Hepatocyte (in vitro differentiated cells): ENCODE results near the gene AADAT. TPM values are rescaled to one million over a fixed set of nuclear protein-coding genes. Genes with fewer than 3 reads are reported as not detected.

Experiments used
- DNase-seq: peaks from one replicate; pipeline ENCODE4 v3.0.0-alpha.2; 2016; ENCODE audit warnings: low spot score
- H2AFZ ChIP-seq: fragments of 200-600 bp; sonication (generic); 2 replicates; pipeline ENCODE4 v1.6.0; 2016; ENCODE audit warnings: antibody characterized with exemption, mild to moderate bottlenecking
- H3K27ac ChIP-seq: fragments of 200-600 bp; sonication (generic); 2 replicates; pipeline ENCODE4 v1.5.1; 2016; ENCODE audit warnings: mild to moderate bottlenecking
- H3K27me3 ChIP-seq: fragments of 200-600 bp; sonication (generic); 2 replicates; pipeline ENCODE4 v1.6.1; 2016
- H3K36me3 ChIP-seq: fragments of 200-600 bp; sonication (generic); replicated peaks from 2 replicates; pipeline ENCODE4 v1.5.1; 2016; ENCODE audit warnings: low read depth; ENCODE audit not compliant: insufficient read depth
- H3K4me1 ChIP-seq: fragments of 200-600 bp; sonication (generic); 2 replicates; pipeline ENCODE4 v1.5.1; 2016; ENCODE audit warnings: mild to moderate bottlenecking, moderate library complexity; ENCODE audit not compliant: insufficient read depth
- H3K4me2 ChIP-seq: fragments of 200-600 bp; sonication (generic); 2 replicates; pipeline ENCODE4 v1.6.0; 2016
- H3K4me3 ChIP-seq: fragments of 200-600 bp; sonication (generic); 2 replicates; pipeline ENCODE4 v1.5.1; 2016; ENCODE audit warnings: mild to moderate bottlenecking
- H3K79me2 ChIP-seq: fragments of 200-600 bp; sonication (generic); 2 replicates; pipeline ENCODE4 v1.6.0; 2017; ENCODE audit warnings: mild to moderate bottlenecking
- H3K9me2 ChIP-seq: fragments of 200-600 bp; sonication (generic); replicated peaks from 2 replicates; pipeline ENCODE4 v1.6.0; 2017; ENCODE audit warnings: mild to moderate bottlenecking; ENCODE audit not compliant: insufficient read depth
- H3K9me3 ChIP-seq: fragments of 200-600 bp; sonication (generic); 2 replicates; pipeline ENCODE4 v1.5.1; 2016; ENCODE audit warnings: low read depth, mild to moderate bottlenecking
- H4K20me1 ChIP-seq: fragments of 200-600 bp; sonication (generic); 2 replicates; pipeline ENCODE4 v1.6.0; 2016; ENCODE audit warnings: mild to moderate bottlenecking; ENCODE audit not compliant: insufficient read depth, poor library complexity, severe bottlenecking
- EZH2 ChIP-seq: fragments of 200-600 bp; sonication (generic); IDR thresholded peaks from 2 replicates; pipeline ENCODE4 v1.6.1; 2016; ENCODE audit warnings: antibody characterized with exemption, mild to moderate bottlenecking, borderline replicate concordance
- EZH2phosphoT487 ChIP-seq: fragments of 200-600 bp; sonication (generic); IDR thresholded peaks from one replicate; pipeline ENCODE4 v1.6.1; 2018; ENCODE audit warnings: antibody characterized with exemption, mild to moderate bottlenecking, low read depth, moderate library complexity; ENCODE audit not compliant: unreplicated experiment, severe bottlenecking
- WGBS: methylation state at CpG from one replicate; pipeline ENCODE4 v1.1.6; 2016; ENCODE audit warnings: low lambda C conversion rate; ENCODE audit errors: missing lambda C conversion rate; 5-methylcytosine and 5-hydroxymethylcytosine counted together
- polyA plus RNA-seq: library from polyadenylated mRNA; unstranded; fragments of >200 nt; fragmentation: Nextera tagmentation; extraction: Ambion mirVana; gene quantifications from 2 replicates; pipeline ENCODE4 v1.2.1, GENCODE V29; 2016
- total RNA-seq: library from RNA; depleted of rRNA; stranded (reverse); fragments of >200 nt; gene quantifications from 2 replicates; pipeline ENCODE4 v1.2.3, GENCODE V29; 2014
- TF ChIP-seq, protein P1 (sequence below): fragments of 200-600 bp; sonication (generic); IDR thresholded peaks from 2 replicates; pipeline ENCODE4 v1.5.1; 2016; ENCODE audit warnings: antibody characterized with exemption, mild to moderate bottlenecking; ENCODE audit not compliant: poor library complexity

AADAT gene
- total and polyA plus RNA-seq, 2 experiments from 2014 or later, result 10.3 to 11.1 TPM

GRCh38 chr4:170071196-170071595 lies 18.6 kb downstream of the AADAT start:
- no peak overlapping the region for H3K4me3 ChIP-seq

DNA sequence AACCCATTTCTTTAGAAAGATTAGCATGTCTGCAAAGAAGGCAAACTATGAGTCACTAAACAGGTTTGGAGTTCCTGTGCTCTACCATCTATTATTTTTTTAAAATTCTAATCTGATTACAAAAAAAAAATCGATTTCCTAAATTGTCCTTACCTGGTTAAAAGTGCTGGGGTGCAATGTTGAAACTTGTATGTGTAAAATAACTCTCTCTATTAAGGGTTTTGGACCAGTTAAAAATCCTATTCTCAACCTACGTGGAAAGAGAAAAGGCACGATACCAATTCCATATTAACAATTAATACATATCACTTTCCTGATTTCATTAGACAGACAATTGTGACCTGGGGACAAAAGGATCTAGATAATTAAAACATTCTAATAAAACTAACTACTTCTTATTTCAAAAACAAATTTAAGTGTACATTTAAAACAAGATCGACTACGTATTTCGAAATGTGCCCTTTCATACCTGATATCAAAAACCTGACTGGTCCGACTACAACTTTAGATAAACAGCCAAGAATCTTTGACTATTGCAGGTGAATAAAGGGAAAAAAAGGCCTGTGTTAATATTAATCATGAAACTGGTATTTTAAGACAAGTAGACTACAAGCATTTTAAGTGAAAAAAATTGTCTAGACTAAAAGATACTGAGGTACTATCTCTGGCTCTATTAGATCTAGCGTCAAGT lies 21.2 kb downstream of the AADAT start:
- Histone ChIP-seq H2AFZ (no peak overlapping the region), H4K20me1 (no peaks in the 10 kb centered on the region), H3K79me2 (no peaks in the 10 kb centered on the region), H3K9me2 (no peaks in the 10 kb centered on the region), H3K9me3 (no peaks in the 10 kb centered on the region), H3K27me3 (no peaks in the 10 kb centered on the region), H3K27ac (no peak overlapping the region), H3K36me3 (no peaks in the 10 kb centered on the region), H3K4me3 (no peak overlapping the region), H3K4me2 (no peak overlapping the region), H3K4me1 (no peaks in the 10 kb centered on the region)
- 95% methylated on average over 8 of the region's 8 CpGs for WGBS
- no peak for DNase-seq
- TF ChIP-seq EZH2phosphoT487, result no peak
- TF ChIP-seq EZH2, result no peak

More at GRCh38 chr4:170071196-170071595, 18.6 kb downstream of the AADAT start:
- Histone ChIP-seq H3K4me2 (no peak overlapping the region), H3K79me2 (no peaks in the 10 kb centered on the region), H3K36me3 (no peaks in the 10 kb centered on the region), H3K9me2 (no peaks in the 10 kb centered on the region), H3K27ac (no peak overlapping the region), H3K9me3 (no peaks in the 10 kb centered on the region), H2AFZ (no peak overlapping the region), H3K4me1 (no peaks in the 10 kb centered on the region), H4K20me1 (no peaks in the 10 kb centered on the region), H3K27me3 (no peaks in the 10 kb centered on the region)
- WGBS, result 87% methylated on average over 6 of the region's 6 CpGs
- no peak for DNase-seq
- no peak for TF ChIP-seq EZH2phosphoT487
- TF ChIP-seq, protein P1, sequence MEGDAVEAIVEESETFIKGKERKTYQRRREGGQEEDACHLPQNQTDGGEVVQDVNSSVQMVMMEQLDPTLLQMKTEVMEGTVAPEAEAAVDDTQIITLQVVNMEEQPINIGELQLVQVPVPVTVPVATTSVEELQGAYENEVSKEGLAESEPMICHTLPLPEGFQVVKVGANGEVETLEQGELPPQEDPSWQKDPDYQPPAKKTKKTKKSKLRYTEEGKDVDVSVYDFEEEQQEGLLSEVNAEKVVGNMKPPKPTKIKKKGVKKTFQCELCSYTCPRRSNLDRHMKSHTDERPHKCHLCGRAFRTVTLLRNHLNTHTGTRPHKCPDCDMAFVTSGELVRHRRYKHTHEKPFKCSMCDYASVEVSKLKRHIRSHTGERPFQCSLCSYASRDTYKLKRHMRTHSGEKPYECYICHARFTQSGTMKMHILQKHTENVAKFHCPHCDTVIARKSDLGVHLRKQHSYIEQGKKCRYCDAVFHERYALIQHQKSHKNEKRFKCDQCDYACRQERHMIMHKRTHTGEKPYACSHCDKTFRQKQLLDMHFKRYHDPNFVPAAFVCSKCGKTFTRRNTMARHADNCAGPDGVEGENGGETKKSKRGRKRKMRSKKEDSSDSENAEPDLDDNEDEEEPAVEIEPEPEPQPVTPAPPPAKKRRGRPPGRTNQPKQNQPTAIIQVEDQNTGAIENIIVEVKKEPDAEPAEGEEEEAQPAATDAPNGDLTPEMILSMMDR, result no peak
- no peak for TF ChIP-seq EZH2

- H3K79me2 ChIP-seq, result no peaks in the 10 kb centered on the region
- no peaks in the 10 kb centered on the region for H4K20me1 ChIP-seq
- no peak overlapping the region for H3K4me2 ChIP-seq
- H3K27ac ChIP-seq, result no peak overlapping the region
- H2AFZ ChIP-seq, result no peak overlapping the region
- no peaks in the 10 kb centered on the region for H3K9me3 ChIP-seq
- WGBS, result 88% methylated on average over 4 of the region's 4 CpGs
- no peaks in the 10 kb centered on the region for H3K9me2 ChIP-seq
- no peaks in the 10 kb centered on the region for H3K4me1 ChIP-seq
- H3K36me3 ChIP-seq, result no peaks in the 10 kb centered on the region
- no peaks in the 10 kb centered on the region for H3K27me3 ChIP-seq
- no peak for DNase-seq
- H3K4me3 ChIP-seq, result no peak overlapping the region
- TF ChIP-seq, protein P1, result no peak
- no peak for TF ChIP-seq EZH2phosphoT487
- no peak for TF ChIP-seq EZH2
These were observed 30.3 kb downstream of the AADAT start for GRCh38 chr4:170059421-170059820.

- 75% methylated on average over 2 of the region's 2 CpGs for WGBS
- H3K27me3 ChIP-seq, result no peaks in the 10 kb centered on the region
- no peak overlapping the region for H2AFZ ChIP-seq
These were observed 30.9 kb downstream of the AADAT start for GRCh38 chr4:170058826-170059225.

More at GRCh38 chr4:170058826-170059225, 30.9 kb downstream of the AADAT start:
- TF ChIP-seq, protein P1, result no peak
- no peak for TF ChIP-seq EZH2phosphoT487
- no peak for TF ChIP-seq EZH2
- H4K20me1 ChIP-seq, result no peaks in the 10 kb centered on the region
- H3K4me1 ChIP-seq, result no peaks in the 10 kb centered on the region
- H3K4me2 ChIP-seq, result no peak overlapping the region
- H3K4me3 ChIP-seq, result no peak overlapping the region
- no peak overlapping the region for H3K27ac ChIP-seq
- H3K9me2 ChIP-seq, result no peaks in the 10 kb centered on the region
- no peaks in the 10 kb centered on the region for H3K9me3 ChIP-seq
- no peaks in the 10 kb centered on the region for H3K36me3 ChIP-seq
- no peaks in the 10 kb centered on the region for H3K79me2 ChIP-seq
- DNase-seq, result no peak
